HK-2 (cell line): Measurements from ENCODE around the gene EXOC3L4.
A peak's percentile ranks its signal among the peaks of the same experiment; 100 is the strongest.

Source experiments
- DNase-seq: peaks from one replicate; pipeline ENCODE4 v3.0.0-alpha.2; 2018; ENCODE audit not compliant: unreplicated experiment

EXOC3L4 gene

DNA sequence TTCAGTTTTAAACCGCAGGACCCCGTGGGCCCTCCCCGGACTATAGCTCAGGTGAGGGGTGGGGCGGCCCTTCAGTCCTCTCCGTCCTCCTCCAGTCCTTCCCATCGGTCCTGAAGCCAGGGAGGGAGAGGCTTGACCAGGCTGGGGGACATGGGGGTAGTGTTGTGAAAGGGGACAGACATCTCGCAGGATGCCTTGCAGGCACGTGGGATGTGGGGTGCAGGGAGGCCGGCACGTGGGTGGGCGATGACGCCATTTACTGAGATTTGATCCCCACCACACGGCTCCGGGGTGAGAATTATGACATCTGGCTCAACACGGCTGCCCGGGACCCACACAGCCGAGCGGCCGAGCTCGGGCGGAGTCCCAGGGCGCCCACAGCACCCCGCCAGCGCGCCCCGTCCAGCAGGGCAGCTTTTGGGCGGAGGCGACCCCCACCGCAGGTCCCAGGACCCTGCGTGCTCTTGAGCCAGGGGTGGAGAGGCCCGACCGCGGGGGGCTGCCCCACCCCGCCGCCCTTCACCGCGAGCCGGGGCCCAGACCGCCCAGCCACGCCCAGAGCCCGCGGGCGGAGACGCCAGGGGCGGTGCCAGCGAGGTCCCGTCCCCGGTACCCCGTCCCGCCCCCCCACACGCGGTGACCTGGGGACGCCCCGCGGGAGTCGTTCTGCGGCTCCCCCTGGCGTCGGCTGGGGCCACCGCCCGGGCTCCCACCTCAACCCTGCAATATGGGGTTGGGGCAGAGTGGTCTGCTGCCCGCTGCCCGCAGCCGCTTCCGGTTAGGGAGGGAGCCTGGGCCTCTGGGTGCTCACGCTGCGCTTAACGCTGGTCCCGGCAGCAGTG, 3.3 kb upstream of the EXOC3L4 start:
- DNase-seq: no peak

DNA sequence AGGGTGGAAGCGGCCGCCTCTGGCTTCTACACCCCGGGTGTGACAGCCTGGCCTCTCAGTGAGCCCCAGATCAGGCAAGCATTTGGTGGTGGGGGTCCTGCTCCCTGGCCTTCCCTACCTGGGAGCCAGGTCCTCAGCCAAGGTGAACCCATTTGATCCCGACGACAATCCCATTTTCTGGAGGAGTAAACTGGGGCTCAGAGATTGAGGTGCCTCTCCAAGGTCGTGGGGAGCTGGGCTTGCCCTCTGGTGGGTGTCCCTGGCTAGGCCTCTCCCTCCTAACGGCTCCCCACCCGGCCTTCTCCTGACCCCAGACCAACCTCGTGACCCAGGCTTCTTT, 2.7 kb upstream of the EXOC3L4 start:
- no peak for DNase-seq

DNA sequence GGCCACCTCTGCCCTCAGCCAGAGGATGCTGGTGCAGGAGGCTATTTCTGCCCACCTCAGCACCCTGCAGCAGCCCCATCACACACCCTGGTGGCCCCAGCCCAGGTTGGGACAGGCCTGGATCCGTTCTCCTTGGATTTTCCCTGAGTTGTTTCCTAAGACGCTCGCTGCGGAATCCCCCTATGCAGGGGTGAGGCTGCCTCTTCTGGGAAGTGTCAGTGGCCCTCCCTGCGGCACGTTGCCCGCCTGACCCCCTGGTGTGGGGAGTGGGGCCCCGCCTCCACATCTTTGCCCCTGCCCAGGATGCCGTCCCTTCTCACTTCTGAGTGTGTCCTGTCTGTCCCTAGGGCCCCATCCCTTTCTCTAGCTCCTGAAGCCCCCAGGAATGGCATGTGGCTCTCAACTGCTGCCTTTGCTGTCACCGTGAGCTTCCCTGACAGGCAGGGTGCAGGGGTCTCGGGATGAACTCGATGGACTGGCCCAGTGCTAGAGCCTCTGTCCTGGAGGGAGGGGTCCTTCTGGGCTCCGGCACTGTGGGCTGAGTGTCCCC, 594 bp upstream of the EXOC3L4 start:
- no peak for DNase-seq

DNA sequence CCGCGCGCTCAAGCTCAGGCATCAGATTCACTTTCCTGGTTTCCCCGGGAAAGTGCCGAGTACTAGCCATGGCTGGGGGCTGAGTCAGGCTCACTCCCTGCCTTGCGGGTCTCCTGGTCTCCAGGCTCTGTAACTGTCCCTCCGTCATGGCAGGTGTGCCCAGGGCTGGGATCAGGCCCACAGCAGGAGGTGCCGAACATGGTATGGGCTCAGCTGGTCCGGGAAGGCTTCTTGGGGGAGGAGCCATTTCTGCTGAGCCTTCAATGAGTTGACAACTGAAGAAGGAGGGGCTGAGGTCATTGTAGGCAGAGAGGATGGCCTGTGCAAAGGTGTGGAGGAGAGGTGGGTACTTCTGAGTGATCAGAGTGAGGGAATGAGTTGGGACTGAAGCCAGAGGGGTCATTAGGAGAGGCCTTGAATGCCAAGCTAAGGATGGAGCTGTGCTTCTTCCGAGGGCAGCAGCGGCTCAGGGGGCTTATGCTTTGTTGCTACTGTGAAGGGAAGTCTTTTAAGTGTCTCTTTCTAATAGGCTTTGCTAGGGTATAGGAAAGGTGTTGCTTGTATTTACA, 769 bp downstream of the EXOC3L4 start:
- DNase-seq: no peak

GRCh38 chr14:103096387-103096786, 1.9 kb downstream of the EXOC3L4 start:
- no peak for DNase-seq

- DNase-seq: no peak
Observed at GRCh38 chr14:103097244-103097993, 2.9 kb downstream of the EXOC3L4 start.

DNA sequence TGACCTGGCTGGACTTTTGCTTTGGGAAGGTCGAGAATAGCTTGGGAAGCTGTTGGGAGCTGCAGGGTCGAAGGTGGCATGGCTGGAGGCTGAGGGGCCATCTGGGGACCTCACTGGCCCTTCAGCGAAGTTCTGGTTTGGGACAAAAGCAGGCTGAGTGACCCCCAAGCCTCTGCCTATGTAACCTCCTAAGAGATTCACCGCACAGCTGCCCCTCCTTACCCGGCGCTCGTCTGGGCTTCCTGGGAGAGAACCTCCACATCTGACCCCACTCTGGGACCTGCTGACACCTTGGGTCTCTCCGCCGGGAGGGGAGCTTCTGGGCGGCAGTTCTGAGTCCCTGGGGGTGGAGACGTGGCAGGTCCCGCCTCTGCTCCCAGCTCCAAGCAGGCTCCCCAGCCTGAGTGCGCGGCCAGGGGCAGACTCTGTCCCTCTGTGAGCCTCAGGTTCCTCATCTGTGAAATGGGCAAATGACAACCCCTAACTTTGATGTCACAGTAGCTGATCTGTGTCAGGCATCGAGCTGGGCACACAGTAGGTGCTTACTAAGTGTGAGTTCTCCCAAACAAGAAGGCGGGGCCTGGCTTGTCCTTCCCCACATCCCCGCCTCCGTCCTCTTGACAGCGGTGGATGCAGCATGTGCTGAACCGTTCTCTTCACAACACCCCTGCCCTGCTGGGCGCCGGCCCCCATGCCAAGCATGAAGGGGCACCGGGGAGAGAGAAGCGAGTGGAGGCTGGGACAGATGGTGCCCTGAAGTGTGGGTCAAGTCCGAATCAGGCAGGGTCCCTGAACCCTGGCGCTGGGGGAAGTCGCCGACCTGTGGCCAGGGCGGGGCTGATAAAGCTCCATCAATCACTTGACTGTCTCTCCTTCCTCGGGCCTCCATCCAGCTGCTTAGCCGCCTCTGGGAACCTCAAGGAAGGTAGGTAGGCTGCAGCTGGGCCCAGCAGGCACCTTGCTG, 3.8 kb downstream of the EXOC3L4 start:
- DNase-seq: no peak

GRCh38 chr14:103099081-103099732, 4.7 kb downstream of the EXOC3L4 start:
- DNase-seq: no peak

DNA sequence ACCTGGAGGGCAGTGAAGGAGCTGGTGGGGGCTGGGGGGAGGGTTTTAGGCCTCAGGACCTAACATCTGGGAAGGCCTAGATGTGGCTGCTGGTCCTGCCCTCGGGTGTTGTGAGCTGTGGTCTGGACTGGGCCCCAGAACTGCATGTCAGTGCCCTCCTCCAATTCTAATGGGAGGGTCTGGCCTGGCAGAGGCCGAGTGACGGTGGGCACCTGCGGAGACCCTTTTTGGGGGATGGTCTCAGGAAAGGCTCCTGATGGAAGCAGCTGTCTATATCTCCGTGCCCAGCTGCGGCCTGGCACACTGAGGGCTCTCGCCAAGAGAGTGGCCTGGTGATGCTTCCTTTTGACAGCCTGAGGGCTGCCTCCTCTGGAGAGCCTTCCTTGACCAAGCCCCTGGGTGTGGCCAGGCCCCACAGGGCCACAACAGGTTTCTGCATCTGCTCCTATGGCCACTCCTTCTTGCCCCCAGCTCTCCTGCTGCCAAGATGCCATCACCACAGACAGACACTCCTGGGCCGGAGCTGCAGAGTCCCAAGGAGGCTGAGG, 5.3 kb downstream of the EXOC3L4 start:
- DNase-seq: no peak

- no peak for DNase-seq
Observed at GRCh38 chr14:103100281-103101121, 6.0 kb downstream of the EXOC3L4 start.

GRCh38 chr14:103101257-103101962, 6.9 kb downstream of the EXOC3L4 start:
- DNase-seq: no peak

DNA sequence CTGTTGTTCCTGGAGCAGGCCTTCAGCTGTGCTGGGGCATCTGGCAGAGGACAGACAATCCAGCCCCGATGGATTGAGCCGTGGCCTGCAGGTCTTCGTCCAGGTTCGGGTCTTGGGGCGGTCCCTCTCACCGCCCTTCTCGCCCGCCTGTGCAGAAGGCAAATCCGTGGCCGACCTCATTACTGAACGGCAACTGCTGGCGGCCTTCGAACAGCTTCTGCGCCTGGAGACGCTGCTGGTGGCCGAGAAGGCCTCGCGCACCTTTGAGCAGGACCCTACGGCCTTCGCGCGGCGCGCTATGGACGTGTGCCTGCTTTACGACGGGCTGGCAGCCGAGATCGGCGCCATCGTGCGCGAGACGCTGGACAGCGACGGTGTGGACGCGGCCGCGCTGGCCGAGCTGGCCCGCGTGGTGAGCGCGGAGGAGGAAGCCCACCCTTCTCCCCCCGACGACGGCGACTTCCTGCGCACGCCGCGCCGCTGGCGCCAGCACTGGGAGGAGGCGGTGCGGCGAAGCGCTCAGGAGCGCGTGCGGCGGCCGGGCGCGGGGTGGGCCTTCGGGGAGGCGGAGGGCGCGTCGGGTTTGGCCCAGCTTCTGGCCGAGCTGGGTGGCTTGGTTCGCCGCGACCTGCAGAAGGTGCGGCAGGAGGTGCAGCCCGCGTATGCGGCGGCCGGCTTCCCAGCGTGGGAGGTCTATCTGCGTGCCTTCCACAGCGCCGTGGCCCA, 7.6 kb downstream of the EXOC3L4 start:
- no peak for DNase-seq

GRCh38 chr14:103102689-103103260, 8.2 kb downstream of the EXOC3L4 start:
- no peak for DNase-seq

GRCh38 chr14:103103461-103104388, 9.2 kb downstream of the EXOC3L4 start:
- DNase-seq: peak; percentile 88

- no peak for DNase-seq
Observed at GRCh38 chr14:103104389-103104653, 9.8 kb downstream of the EXOC3L4 start.

- DNase-seq: peak; percentile 77
Observed at GRCh38 chr14:103104654-103105452, 10.3 kb downstream of the EXOC3L4 start.
